CD4-positive, alpha-beta memory T cell (primary cell): ENCODE results near the gene TTC27. TPM values are rescaled to one million over a fixed set of nuclear protein-coding genes. Genes with fewer than 3 reads are reported as not detected.
A peak's percentile ranks its signal among the peaks of the same experiment; 100 is the strongest.

Experiments
- CTCF ChIA-PET: fragments of 350-600 bp; sonication (Branson Sonifier 250); formaldehyde crosslinking; loops from one replicate; lab custom pipeline; 2021; ENCODE audit warnings: inconsistent platforms; ENCODE audit not compliant: partially characterized antibody; lab: Charles Lee
- POLR2A ChIA-PET: fragments of 350-600 bp; sonication (Branson Sonifier 250); formaldehyde crosslinking; loops from one replicate; lab custom pipeline; 2021; ENCODE audit not compliant: partially characterized antibody; lab: Charles Lee
- DNase-seq, 5 donors: peaks; one replicate each; pipeline versions ENCODE4 v3.0.0 to v3.0.0-alpha.2; 2020 to 2022; ENCODE audit warnings: mixed read lengths in 1 of 5
- H3K27ac ChIP-seq: one replicate; pipeline ENCODE4 v1.7.0; 2013; ENCODE audit warnings: low read depth, low read length
- H3K27me3 ChIP-seq: 2 replicates; pipeline ENCODE4 v1.7.0; 2013; ENCODE audit warnings: mild to moderate bottlenecking, low read length, moderate library complexity; ENCODE audit not compliant: insufficient read depth
- H3K36me3 ChIP-seq: 2 replicates; pipeline ENCODE4 v1.7.0; 2013; ENCODE audit warnings: mild to moderate bottlenecking, low read length, moderate library complexity; ENCODE audit not compliant: insufficient read depth
- H3K4me1 ChIP-seq: 2 replicates; pipeline ENCODE4 v1.7.0; 2013; ENCODE audit warnings: mild to moderate bottlenecking, low read length, moderate library complexity; ENCODE audit not compliant: insufficient read depth
- H3K4me3 ChIP-seq, 2 donors: one replicate each; pipeline ENCODE4 v1.7.0; 2013; ENCODE audit warnings: low read length in 2 of 2, mild to moderate bottlenecking in 1 of 2
- H3K9me3 ChIP-seq, 2 donors: one replicate each; pipeline ENCODE4 v1.7.0; 2013; ENCODE audit warnings: low read length in 2 of 2, control low read depth in 1 of 2; ENCODE audit not compliant: control insufficient read depth in 1 of 2
- H3K27ac Mint-ChIP-seq, 7 donors: one replicate each; pipeline ENCODE4 v1.8.0; 2020 to 2021; ENCODE audit warnings: mixed read lengths in 7 of 7, mild to moderate bottlenecking in 6 of 7, inconsistent platforms in 3 of 7, moderate library complexity in 3 of 7
- H3K27me3 Mint-ChIP-seq, 2 donors: one replicate each; pipeline ENCODE4 v1.8.0; 2020 to 2021; ENCODE audit warnings: mixed read lengths in 2 of 2
- H3K36me3 Mint-ChIP-seq, 2 donors: one replicate each; pipeline ENCODE4 v1.8.0; 2020 to 2021; ENCODE audit warnings: mixed read lengths in 2 of 2, inconsistent platforms in 1 of 2, mild to moderate bottlenecking in 1 of 2
- H3K4me1 Mint-ChIP-seq, 4 donors: one replicate each; pipeline ENCODE4 v1.8.0; 2020 to 2021; ENCODE audit warnings: mixed read lengths in 4 of 4, mild to moderate bottlenecking in 1 of 4
- H3K4me3 Mint-ChIP-seq, 8 donors: one replicate each; pipeline ENCODE4 v1.8.0; 2020 to 2021; ENCODE audit warnings: mixed read lengths in 8 of 8, mild to moderate bottlenecking in 7 of 8, moderate library complexity in 6 of 8, inconsistent platforms in 3 of 8
- H3K9me3 Mint-ChIP-seq, 8 donors: one replicate each; pipeline ENCODE4 v1.8.0; 2020 to 2021; ENCODE audit warnings: mixed read lengths in 8 of 8, mild to moderate bottlenecking in 5 of 8, inconsistent platforms in 3 of 8, moderate library complexity in 1 of 8
- intact Hi-C: fragments of 100-400 bp; cut with micrococcal nuclease; formaldehyde crosslinking; loops from one replicate; pipeline ENCODE4 v1.15.1; 2023
- polyA plus RNA-seq, 2 donors: library from polyadenylated mRNA; unstranded; fragments of 300-500 nt; fragmentation: Illumina TruSeq; gene quantifications; one replicate each; pipeline ENCODE4 v1.2.3, GENCODE V29; 2021
- total RNA-seq, 2 experiments: library from RNA; stranded (reverse); gene quantifications; one replicate each; pipeline ENCODE4 v1.2.3, GENCODE V29; 2021

Gene TTC27
- 10 to 100 TPM; 20.9 to 27.5 TPM for total RNA-seq
- polyA plus RNA-seq = 10 to 100 TPM; 24.4 to 26.1 TPM

- DNase-seq = peak; percentile 94 to 98 (median 95)
- H3K4me1 Mint-ChIP-seq = peaks cover 15 to 46% (median 29%) of the 10 kb centered on the region in 4 donors
- peak within 1 kb of the TSS; percentile 91 to 97 (median 95) for H3K4me3 Mint-ChIP-seq
- Histone ChIP-seq H3K4me1 (peaks cover 11% of the 10 kb centered on the region), H3K27me3 (no peaks in the 10 kb centered on the region), H3K4me3 (peak within 1 kb of the TSS; percentile 66 to 77), H3K27ac (peak within 1 kb of the TSS; percentile 65), H3K9me3 (no peaks in the 10 kb centered on the region), H3K36me3 (peaks cover 5% of the 10 kb centered on the region)
- H3K27ac Mint-ChIP-seq = peak within 1 kb of the TSS; percentile 81 to 98 (median 94)
- no peaks in the 10 kb centered on the region for H3K27me3 Mint-ChIP-seq
- ChIA-PET CTCF (no interaction called here), POLR2A (interaction anchor here (0.6 to 1.6 kb wide), 9 partner anchors 11 to 971 kb away, joined by 3 to 4 read pairs (median 3); partner anchors contain the start of genes FAM98A, MEMO1 and SPAST)
- intact Hi-C loops = loop anchor here (1.0 to 2.0 kb wide), 3 partner anchors 272 to 971 kb away; partner anchors contain the start of genes FAM98A and RASGRP3
- H3K9me3 Mint-ChIP-seq = peaks cover 0 to 9% (median 0%) of the 10 kb centered on the region in 8 donors
- peaks cover 12 to 31% of the 10 kb centered on the region in 2 donors for H3K36me3 Mint-ChIP-seq
These were observed at the start of gene TTC27 for GRCh38 chr2:32627814-32628579. Gene TTC27, plus strand, starts transcription at chr2:32628050. Its CDS starts 243 bp downstream, at chr2:32628293.

- Mint-ChIP-seq H3K4me1 (peaks cover 27 to 39% (median 33%) of the 10 kb centered on the region in 4 donors), H3K36me3 (peaks cover 14 to 20% of the 10 kb centered on the region in 2 donors), H3K4me3 (peak overlapping the region in 2 of 8 donors; percentile 10 to 50), H3K27ac (peak overlapping the region; percentile 17 to 70 (median 57)), H3K27me3 (no peaks in the 10 kb centered on the region), H3K9me3 (no peaks in the 10 kb centered on the region)
- peak in 4 of 5 donors; percentile 1 to 33 (median 15) for DNase-seq
- no peak overlapping the region for H3K27ac ChIP-seq
- H3K36me3 ChIP-seq = peaks cover 5% of the 10 kb centered on the region
- ChIA-PET CTCF (interaction anchor here (1.0 to 1.6 kb wide), 3 partner anchors 11 to 14 kb away, joined by 3 to 4 read pairs (median 3); no protein-coding TSS in a partner anchor), POLR2A (no interaction called here)
- H3K4me1 ChIP-seq = peaks cover 24% of the 10 kb centered on the region
- H3K4me3 ChIP-seq = no peak overlapping the region
- H3K9me3 ChIP-seq = no peaks in the 10 kb centered on the region
- no peaks in the 10 kb centered on the region for H3K27me3 ChIP-seq
- intact Hi-C loops = loop anchor here (5.0 kb wide), 1 partner anchor 40 kb away; no protein-coding TSS in a partner anchor
These were observed 36.0 kb upstream of the TTC27 start for GRCh38 chr2:32591669-32592463.

GRCh38 chr2:32594573-32594972 lies 33.3 kb upstream of the TTC27 start:
- ChIA-PET POLR2A (no interaction called here), CTCF (no interaction called here)
- Histone ChIP-seq H3K27ac (no peak overlapping the region), H3K4me3 (no peak overlapping the region), H3K9me3 (no peaks in the 10 kb centered on the region), H3K4me1 (peaks cover 24% of the 10 kb centered on the region), H3K27me3 (no peaks in the 10 kb centered on the region), H3K36me3 (peaks cover 12% of the 10 kb centered on the region)
- intact Hi-C loops = loop anchor here (5.0 kb wide), 1 partner anchor 42 kb away; no protein-coding TSS in a partner anchor
- H3K27me3 Mint-ChIP-seq = no peaks in the 10 kb centered on the region
- H3K27ac Mint-ChIP-seq = peak overlapping the region in 1 of 7 donors; percentile 80
- peaks cover 23 to 32% (median 27%) of the 10 kb centered on the region in 4 donors for H3K4me1 Mint-ChIP-seq
- no peak for DNase-seq
- no peaks in the 10 kb centered on the region for H3K9me3 Mint-ChIP-seq
- peaks cover 20 to 34% of the 10 kb centered on the region in 2 donors for H3K36me3 Mint-ChIP-seq
- H3K4me3 Mint-ChIP-seq = no peak overlapping the region

- H3K9me3 Mint-ChIP-seq = peaks cover 0 to 2% (median 0%) of the 10 kb centered on the region in 8 donors
- no peak overlapping the region for H3K4me3 ChIP-seq
- no peaks in the 10 kb centered on the region for H3K27me3 ChIP-seq
- H3K9me3 ChIP-seq = no peaks in the 10 kb centered on the region
- DNase-seq = no peak
- H3K27ac ChIP-seq = no peak overlapping the region
- no peak overlapping the region for H3K27ac Mint-ChIP-seq
- H3K4me1 ChIP-seq = no peaks in the 10 kb centered on the region
- peaks cover 0 to 5% (median under 1%) of the 10 kb centered on the region in 4 donors for H3K4me1 Mint-ChIP-seq
- POLR2A ChIA-PET = no interaction called here
- no peak overlapping the region for H3K4me3 Mint-ChIP-seq
- H3K27me3 Mint-ChIP-seq = no peaks in the 10 kb centered on the region
- CTCF ChIA-PET = no interaction called here
- H3K36me3 ChIP-seq = peaks cover 42% of the 10 kb centered on the region
- peaks cover 29 to 69% of the 10 kb centered on the region in 2 donors for H3K36me3 Mint-ChIP-seq
- intact Hi-C loops = no loop called here
These were observed 16.5 kb upstream of the TTC27 start for GRCh38 chr2:32611366-32611765.

- peaks cover 0 to 2% (median 0%) of the 10 kb centered on the region in 8 donors for H3K9me3 Mint-ChIP-seq
- ChIA-PET POLR2A (no interaction called here), CTCF (no interaction called here)
- H3K36me3 Mint-ChIP-seq = peaks cover 29 to 72% of the 10 kb centered on the region in 2 donors
- no peak overlapping the region for H3K4me3 ChIP-seq
- no peak overlapping the region for H3K4me3 Mint-ChIP-seq
- no peaks in the 10 kb centered on the region for H3K27me3 Mint-ChIP-seq
- DNase-seq = no peak
- peak overlapping the region in 1 of 7 donors; percentile 49 for H3K27ac Mint-ChIP-seq
- H3K4me1 Mint-ChIP-seq = peaks cover 0 to 5% (median under 1%) of the 10 kb centered on the region in 4 donors
- intact Hi-C loops = no loop called here
- H3K4me1 ChIP-seq = no peaks in the 10 kb centered on the region
- no peaks in the 10 kb centered on the region for H3K9me3 ChIP-seq
- H3K36me3 ChIP-seq = peaks cover 42% of the 10 kb centered on the region
- H3K27ac ChIP-seq = no peak overlapping the region
- H3K27me3 ChIP-seq = no peaks in the 10 kb centered on the region
These were observed 16.1 kb upstream of the TTC27 start for GRCh38 chr2:32611771-32612170.

- DNase-seq = no peak
- Mint-ChIP-seq H3K27me3 (no peaks in the 10 kb centered on the region), H3K4me3 (peak overlapping the region in 1 of 8 donors; percentile 39), H3K9me3 (peaks cover 0 to 2% (median 0%) of the 10 kb centered on the region in 8 donors), H3K4me1 (peaks cover 0 to 5% (median under 1%) of the 10 kb centered on the region in 4 donors), H3K27ac (peak overlapping the region in 5 of 7 donors; percentile 13 to 85 (median 65)), H3K36me3 (peaks cover 35 to 69% of the 10 kb centered on the region in 2 donors)
- Histone ChIP-seq H3K36me3 (peaks cover 51% of the 10 kb centered on the region), H3K27ac (no peak overlapping the region), H3K4me3 (no peak overlapping the region), H3K9me3 (no peaks in the 10 kb centered on the region), H3K27me3 (no peaks in the 10 kb centered on the region), H3K4me1 (no peaks in the 10 kb centered on the region)
- intact Hi-C loops = no loop called here
- ChIA-PET POLR2A (no interaction called here), CTCF (no interaction called here)
These were observed 13.8 kb upstream of the TTC27 start for GRCh38 chr2:32614084-32614483.
